Activated CD8-positive, alpha-beta memory T cell treated with anti-CD3 and anti-CD28 coated beads for 1 hour (primary cell): ENCODE results near the gene ZBTB44.
"Not testable (repeated sequence)": the region's sequence is repeated elsewhere in the genome, so short reads cannot be mapped to it uniquely, and the experiment has no call there.

Source experiments
- DNase-seq, 2 donors: peaks; one replicate each; pipeline ENCODE4 v3.0.0-alpha.2; 2020; ENCODE audit warnings: low read depth in 1 of 2; ENCODE audit errors: extremely low read depth in 1 of 2

ZBTB44 gene

GRCh38 chr11:130251763-130252162 is 63.0 kb downstream of the ZBTB44 start:
- not testable (repeated sequence) for DNase-seq

- DNase-seq = not testable (repeated sequence)
Observed at GRCh38 chr11:130249929-130250328, 64.8 kb downstream of the ZBTB44 start.

- no peak for DNase-seq
Observed at GRCh38 chr11:130249371-130249770, 65.3 kb downstream of the ZBTB44 start.

- no peak for DNase-seq
Observed at GRCh38 chr11:130247319-130247718, 67.4 kb downstream of the ZBTB44 start.

DNA sequence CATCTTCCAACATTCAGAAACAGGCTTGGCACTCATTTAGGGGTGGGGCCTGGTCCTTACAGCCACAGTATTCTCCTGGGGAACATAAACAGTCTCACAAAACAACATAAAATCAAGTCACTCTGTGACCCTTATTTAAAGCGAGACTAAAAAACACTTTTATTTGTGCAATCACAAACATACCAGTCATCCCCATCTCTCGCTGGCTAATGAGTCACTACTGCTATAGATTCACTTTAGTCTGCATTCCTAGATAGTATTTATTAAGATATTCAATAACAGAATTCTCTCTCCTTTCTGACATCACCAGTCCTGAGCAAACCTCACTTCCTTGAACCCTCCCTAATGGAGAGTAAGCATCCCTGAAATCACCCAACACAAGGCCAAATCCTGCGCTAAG is 68.0 kb downstream of the ZBTB44 start:
- DNase-seq = no peak

- DNase-seq = no peak
Observed at GRCh38 chr11:130246270-130246669, 68.4 kb downstream of the ZBTB44 start.

- not testable (repeated sequence) for DNase-seq
Observed at GRCh38 chr11:130245375-130245774, 69.3 kb downstream of the ZBTB44 start.

GRCh38 chr11:130244848-130245247 is 69.9 kb downstream of the ZBTB44 start:
- DNase-seq = no peak

DNA sequence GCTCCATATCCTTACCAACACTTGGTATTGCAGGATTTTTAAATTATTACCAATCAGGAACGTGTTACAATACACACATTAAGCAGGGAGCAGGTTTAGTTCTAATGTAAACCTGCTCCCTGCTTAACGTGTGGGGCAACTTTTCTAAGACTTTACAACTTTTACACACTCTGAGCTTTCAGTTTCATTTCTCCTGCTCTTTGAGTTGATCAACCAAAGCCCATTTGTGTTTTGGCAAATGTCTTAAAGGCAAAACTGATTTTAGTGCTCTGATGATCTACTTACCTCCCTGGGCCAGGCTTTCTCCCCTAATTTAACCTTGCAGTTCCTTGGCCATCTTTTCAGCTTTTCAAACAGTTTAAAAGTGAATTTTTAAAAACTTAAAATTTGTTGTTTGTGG is 70.9 kb downstream of the ZBTB44 start:
- no peak for DNase-seq

GRCh38 chr11:130241713-130242112 is 73.0 kb downstream of the ZBTB44 start:
- DNase-seq = no peak

DNA sequence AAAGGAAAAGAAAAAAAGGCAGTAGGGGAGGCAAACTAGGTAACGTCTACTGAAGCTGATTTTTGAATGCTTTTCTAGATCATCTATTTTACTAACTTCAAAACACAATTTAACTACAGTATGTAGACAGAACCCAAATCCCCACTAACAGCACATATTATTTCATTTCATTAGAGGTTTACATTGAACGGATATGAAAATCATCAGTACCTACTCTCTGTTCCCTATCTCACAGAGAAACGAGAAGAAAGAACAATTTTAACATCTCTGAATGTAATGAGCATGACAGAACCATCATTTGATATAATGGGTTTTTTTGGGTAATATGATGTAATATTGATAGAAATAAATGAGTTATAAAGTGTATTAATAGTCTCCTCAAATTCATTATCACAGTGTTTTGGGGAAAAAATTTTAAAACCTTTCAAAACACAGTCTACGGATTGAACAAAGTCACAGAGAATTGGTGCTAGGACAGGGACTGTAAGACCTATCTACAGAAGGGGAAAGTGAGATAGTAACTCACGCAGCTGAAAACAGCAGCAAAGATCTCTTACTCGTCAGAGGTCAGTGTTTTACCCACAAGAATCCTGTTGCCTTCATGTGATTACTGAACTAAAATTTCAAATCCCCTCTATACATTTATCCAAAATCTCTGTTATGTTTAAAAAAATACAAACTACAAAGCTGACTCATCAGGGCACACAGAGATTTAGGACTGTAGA is 77.3 kb downstream of the ZBTB44 start:
- no peak for DNase-seq

DNA sequence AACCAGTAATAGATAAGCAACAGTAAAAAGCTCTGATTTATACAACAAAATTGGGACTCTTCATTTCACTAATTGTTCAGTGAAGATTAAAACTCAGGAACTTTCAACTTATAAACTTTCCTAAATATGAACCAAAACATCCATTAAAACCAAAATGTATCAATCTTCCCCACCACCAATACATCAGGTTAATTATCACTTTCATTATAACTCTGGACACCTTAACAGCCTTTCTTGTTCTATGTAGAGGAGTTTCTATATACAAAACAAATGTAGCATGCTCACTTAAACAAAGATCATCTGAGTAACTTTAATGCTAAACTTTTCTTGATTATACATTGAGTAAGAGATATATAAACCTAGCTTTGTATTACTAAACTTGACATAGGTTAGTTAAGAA is 80.4 kb downstream of the ZBTB44 start:
- no peak for DNase-seq

GRCh38 chr11:130233888-130234287 is 80.8 kb downstream of the ZBTB44 start:
- not testable (repeated sequence) for DNase-seq

GRCh38 chr11:130233486-130233885 is 81.2 kb downstream of the ZBTB44 start:
- DNase-seq = not testable (repeated sequence)

- no peak for DNase-seq
Observed at GRCh38 chr11:130227373-130227772, 87.3 kb downstream of the ZBTB44 start.

- no peak for DNase-seq
Observed at GRCh38 chr11:130223291-130223971, 91.3 kb downstream of the ZBTB44 start.

DNA sequence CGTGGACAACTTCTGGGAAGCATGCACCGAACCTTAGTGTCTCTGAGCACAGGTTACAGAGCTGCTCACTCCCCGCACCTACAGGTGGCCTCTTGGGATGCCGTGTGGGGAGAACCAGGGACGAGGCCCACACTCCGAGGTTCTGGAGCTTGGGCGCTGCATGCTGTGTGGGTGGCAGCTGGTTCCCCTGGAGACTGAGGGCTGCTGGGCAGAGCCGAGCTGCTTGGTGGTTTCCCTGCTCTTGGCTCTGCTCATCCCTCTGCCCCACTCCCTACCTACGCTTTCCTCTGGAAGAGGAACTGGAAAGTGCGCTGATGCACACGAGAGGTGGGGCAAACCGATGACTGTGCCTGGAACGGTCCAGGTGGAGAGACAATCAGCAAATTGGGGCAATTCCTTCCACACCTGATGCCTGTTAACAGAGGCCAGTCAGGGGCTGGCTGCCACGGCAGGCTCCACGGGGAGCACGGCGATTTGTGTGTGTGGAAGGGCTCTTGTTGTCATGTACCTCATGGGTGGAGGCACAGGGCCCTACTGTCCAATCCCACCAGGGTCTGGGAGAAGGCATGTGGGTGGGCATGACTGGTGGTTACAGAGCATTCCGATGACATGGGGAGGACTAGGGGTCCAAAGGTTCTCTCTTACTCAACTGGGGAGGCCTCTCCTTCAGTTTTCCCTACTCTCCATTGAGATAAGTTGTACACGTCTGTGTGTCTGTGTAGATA is 94.2 kb downstream of the ZBTB44 start:
- DNase-seq = no peak

- no peak for DNase-seq
Observed at GRCh38 chr11:130219148-130219547, 95.6 kb downstream of the ZBTB44 start.

- no peak for DNase-seq
Observed at GRCh38 chr11:130218501-130219070, 96.1 kb downstream of the ZBTB44 start.

GRCh38 chr11:130217133-130218031 is 97.3 kb downstream of the ZBTB44 start:
- DNase-seq = no peak
